Activated T-cell treated with anti-CD3 and anti-CD28 coated beads for 1 hour (primary cell): ENCODE data around the gene CDC42BPA.
"Not testable (repeated sequence)": the region's sequence is repeated elsewhere in the genome, so short reads cannot be mapped to it uniquely, and the experiment has no call there.

Experiments
- DNase-seq: peaks from one replicate; pipeline ENCODE4 v3.0.0-alpha.2; 2020; ENCODE audit warnings: low read depth

The CDC42BPA gene, protein sequence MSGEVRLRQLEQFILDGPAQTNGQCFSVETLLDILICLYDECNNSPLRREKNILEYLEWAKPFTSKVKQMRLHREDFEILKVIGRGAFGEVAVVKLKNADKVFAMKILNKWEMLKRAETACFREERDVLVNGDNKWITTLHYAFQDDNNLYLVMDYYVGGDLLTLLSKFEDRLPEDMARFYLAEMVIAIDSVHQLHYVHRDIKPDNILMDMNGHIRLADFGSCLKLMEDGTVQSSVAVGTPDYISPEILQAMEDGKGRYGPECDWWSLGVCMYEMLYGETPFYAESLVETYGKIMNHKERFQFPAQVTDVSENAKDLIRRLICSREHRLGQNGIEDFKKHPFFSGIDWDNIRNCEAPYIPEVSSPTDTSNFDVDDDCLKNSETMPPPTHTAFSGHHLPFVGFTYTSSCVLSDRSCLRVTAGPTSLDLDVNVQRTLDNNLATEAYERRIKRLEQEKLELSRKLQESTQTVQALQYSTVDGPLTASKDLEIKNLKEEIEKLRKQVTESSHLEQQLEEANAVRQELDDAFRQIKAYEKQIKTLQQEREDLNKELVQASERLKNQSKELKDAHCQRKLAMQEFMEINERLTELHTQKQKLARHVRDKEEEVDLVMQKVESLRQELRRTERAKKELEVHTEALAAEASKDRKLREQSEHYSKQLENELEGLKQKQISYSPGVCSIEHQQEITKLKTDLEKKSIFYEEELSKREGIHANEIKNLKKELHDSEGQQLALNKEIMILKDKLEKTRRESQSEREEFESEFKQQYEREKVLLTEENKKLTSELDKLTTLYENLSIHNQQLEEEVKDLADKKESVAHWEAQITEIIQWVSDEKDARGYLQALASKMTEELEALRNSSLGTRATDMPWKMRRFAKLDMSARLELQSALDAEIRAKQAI (N-terminal part only)

DNA sequence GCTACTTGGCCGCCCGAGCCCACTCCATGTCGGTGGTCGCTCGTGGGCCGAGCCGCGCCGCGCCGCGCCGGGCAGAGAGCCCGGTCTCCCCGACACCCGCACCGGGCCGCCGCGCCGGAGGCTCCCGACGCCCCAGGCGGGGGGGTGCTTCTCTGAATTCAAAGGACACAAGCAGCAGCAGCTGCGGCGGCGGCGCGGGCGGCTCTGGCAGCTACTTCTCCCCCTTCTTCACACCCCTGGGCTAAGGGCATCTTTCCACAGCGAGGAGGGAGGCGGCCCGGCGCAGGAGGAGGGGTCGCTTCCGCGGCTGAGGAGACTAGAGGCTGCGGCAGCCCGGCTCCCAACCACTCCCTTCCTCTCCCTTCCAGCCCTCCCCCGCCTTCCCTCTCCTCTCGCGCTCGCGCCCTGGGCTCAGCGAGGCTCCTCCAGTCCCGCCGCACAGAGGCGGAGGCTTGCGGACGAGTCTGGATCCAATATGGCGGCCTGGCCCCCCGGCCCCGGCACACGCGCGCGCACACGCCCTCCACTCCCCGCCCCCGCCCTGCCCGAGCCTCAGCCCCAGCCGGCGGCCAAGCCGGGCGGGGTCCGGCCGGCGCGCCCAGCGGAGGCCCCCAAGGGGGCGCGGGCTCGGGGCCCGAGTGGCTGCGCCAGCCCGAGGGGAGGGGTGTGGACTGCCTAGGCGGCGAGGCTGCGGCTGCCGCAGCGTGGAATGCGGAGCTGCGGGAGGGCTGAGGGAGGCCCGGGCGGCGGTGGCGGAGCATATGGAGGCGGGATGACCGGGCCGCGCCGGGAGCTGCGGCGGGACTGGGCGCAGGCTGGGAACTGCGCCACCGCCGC is at the start of gene CDC42BPA:
Gene CDC42BPA, minus strand, starts transcription at position 477 of the 837 bp plus-strand sequence. CDS start 1,310 bp downstream, outside the sequence.
- DNase-seq: no peak

DNA sequence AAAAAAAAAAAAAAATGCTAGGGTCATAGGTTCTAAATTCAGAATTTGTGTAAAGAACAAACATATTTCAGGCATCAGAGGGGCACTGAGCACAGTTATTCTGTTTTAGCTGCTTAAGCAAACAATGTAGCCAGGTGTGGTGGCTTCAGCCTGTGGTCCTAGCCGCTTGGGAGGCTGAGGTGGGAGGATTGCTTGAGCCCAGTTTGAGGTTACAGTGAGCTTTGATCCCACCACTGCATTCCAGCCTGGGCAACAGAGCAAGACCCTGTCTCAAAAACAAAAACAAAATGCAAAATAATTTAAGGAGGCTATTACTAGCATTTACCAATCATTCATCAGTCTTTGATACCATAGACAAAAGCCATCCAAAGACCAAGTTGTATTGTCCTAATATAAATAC is 49.7 kb upstream of the CDC42BPA start:
- no peak for DNase-seq

DNA sequence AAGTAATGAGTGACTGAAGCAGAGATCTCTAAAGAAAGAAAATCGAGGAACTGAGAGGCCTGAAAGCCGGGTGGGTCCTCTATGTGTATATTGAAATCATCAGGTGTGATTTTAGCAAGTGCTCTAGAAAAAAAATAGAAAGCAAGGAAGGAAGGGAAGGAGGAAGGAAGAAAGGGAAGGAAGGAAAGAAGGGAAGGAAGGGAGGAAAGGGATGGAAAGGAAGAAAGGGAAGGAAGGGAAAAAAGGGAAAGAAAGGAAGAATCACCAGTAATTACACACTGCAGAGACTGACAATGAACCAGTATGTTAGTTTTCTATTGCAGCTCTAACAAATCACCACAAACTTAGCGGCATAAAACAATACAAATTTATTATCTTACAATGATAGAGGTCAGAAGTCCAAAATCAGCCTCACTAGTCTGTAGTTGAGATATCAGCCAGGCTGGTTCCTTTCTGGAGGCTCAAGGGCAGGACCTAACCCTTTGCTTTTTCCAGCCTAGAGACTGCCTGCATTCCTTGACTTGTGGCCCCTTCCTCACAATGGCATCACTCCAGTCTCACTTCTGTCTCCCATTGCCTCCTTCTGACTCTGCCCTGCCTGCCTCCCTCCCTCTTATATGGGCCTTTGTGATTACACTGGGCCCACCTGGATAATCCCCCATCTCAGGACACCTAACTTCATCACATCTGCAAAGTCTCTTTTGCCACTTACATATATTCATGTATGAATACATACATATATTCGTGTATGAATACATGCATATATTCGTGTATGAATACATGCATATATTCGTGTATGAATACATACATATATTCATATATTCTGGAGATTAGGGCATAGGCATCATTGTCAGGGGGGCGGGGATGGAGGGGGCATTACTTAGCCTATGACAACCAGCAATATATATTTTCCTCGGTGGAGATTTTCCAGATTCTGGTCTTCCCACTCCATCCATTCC is 47.5 kb upstream of the CDC42BPA start:
- no peak for DNase-seq

DNA sequence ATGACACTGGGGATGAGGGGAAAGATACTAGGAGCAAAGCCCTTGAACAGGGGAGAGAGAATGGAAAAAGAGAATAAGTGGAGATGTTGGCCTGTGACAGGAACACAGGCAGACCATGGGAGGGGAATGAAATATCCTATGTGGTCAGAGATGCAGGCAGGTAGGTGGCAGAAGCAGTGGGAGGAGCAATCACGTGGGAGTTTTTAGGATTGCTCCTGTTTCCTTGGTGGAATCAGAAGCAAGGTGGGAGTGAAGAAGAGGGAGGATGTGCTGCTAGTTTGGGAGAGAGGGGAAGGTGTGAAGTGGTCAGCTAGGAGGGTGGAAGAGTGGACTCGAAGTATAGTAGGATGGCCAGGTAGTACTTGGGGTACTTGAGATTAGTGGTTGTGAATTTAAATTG is 46.4 kb upstream of the CDC42BPA start:
- no peak for DNase-seq

DNA sequence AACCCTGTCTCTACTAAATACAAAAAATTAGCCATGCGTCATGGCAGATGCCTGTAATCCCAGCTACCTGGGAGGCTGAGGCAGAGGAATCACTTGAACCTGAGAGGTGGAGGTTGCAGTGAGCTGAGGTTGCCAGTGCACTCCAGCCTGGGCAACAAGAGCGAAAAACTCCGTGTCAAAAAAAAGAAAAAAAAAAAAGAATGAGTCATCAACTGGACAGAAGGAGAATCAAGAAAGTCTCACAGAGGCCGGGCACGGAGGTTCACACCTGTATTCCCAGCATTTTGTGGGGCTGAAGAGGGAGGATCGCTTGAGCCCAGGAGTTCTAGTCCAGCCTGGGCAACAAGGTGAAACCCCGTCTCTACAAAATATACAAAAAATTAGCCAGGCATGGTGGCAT is 45.5 kb upstream of the CDC42BPA start:
- DNase-seq: no peak

DNA sequence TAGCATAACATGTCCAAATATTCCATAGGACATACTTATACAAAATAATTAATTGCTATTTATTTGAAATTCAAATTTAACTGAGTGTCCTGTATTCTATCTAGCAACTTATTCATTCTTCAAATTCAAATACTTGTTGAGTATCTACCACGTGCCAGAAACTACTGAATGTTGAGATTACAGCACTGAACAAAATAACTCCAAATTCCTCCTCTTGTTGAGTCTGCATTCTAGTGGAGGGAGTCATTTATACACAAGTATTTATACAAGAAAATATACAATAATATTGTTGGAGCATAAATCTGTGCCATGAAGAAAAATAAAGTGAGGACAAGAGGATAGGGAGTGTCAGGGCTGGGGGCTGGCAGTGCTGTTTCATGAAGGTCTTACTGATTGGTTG is 43.7 kb upstream of the CDC42BPA start:
- DNase-seq: no peak

DNA sequence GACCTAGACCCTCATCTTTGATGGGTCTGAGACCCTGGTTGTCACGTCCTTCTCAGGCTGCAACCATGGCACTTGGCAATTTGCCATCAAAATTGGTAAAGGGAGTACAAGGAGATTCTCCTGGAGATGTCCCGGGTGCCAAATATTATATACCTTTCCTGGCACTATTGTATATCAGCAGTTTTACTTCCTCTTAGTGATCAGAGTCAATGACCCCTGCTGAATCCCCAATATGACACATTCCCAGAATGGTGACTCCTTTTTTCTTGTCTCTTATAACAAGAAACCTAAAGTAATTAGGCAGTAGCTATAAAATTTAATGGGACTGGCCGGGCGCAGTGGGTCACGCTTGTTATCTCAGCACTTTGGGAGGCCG is 39.6 kb upstream of the CDC42BPA start:
- DNase-seq: no peak

DNA sequence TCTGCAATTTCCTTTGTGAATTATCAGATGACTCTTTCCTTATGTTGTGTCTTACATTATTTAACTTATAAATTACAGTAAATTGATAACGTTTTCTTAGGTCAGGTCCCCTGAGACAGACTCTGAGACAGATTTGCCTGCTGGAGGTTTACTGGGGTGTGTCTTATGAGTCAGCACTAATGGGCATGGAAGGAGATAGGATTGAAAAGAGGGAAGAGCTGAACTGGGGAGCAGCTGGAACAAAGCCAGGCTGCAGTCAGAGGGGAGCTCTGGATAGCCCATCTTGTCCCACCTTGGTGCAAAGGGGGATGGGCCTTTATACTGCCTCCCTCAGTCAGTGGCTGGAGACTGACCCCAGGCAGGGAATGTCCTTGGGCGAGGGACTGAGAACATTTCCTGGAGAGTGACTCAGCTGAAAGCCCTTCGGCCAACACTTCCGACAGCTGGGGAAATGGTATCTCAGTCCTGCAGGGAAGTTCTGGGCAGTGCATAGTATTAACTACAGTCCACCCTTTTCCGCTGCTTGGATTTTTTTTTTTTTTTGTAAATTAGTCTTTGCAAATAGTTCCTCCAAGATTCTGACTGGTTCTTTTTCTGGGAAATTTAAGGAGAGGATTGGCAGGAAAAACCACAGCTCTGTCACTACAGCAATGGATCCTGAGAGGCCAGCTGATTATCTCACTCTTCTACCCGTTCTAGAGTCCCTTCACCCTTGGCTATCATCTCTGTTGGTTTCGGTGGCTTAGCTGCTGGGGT is 39.1 kb upstream of the CDC42BPA start:
- no peak for DNase-seq

DNA sequence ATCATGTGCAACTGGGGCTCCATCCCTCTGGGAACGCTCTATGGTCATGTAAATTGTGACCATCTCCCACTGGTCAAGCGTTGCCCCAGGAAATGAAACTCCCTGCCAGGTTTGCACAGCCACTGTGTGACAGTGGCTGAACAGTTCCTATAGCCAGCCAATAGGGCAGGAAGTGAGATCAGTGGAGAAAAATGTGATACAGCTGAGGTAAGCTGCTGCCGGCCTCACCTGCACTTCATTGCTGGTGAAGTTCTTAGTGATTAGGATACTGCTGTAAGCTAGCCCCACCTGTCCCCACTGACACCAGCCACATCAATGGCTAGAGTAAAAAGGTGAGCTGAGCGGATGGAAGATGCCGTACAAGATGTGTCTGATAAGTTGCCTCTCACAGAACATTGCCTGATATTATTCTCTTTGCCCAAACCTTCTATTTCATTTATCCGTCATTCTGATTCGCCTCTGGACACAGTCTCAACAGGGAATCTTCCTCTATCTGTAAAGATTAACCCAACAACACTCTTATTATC is 38.4 kb upstream of the CDC42BPA start:
- no peak for DNase-seq

DNA sequence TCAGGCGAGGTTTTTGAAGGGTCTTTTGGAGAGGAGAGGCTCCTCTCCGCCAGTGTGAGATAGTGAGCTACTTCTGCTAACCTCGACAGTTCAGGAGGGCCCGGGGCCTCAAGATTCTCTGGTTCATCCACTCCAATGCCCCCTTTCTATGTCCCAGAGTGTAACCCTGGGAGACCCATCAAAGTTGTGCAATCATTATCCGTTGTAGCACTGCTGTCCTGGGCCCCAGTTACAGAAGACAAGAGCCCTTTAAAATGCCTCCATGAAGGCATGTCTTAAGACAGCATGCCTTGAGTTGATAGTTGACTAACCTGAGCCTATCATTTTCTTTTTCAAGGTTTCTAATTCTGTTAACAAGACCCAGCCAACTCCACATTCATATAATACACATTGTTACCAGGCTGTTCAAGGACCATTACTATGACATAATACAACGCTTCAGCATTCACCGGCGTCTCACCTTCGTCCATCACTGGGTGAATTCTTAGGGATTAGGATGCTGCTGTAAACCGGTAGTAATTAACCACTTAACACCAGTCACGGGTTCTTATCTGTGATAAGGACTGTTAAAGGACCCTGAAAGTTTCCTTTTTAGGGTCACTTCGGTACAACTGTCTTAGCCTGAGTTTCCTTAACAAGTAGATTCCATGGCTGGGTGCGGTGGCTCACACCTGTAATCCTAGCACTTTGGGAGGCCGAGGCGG is 37.4 kb upstream of the CDC42BPA start:
- no peak for DNase-seq

DNA sequence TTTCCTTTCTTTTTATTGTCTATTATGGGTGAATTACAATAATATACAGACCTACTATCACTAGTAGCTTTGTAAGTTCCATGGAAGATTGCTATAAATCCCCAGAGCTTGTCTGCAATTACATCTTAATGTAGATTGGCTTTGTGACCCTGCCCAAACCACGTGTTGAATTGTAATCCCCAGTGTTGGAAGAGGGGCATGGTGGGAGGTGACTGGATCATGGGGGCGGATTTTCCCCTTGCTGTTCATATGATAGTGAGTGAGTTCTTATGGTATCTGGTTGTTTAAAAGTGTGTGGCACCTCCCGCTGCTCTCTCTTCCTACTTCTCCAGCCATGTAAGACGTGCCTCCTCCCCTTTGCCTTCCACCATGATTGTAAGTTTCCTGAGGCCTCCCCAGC is 34.9 kb upstream of the CDC42BPA start:
- DNase-seq: no peak

DNA sequence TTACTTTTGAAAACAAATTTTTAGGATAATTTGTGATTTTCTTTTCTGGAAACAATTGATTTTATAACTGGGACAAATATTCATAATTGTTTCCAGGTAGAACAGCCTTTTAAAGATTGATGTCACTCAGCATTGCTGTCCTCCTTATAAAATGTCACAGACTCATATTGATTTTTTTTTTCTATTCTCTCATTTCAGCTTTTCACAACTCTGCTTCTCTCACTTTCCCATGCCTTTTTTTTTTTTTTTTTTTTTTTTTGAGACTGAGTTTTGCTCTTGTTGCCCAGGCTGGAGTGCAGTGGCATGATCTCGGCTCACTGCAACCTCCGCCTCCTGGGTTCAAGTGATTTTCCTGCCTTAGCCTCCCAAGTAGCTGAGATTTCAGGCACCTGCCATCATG is 33.9 kb upstream of the CDC42BPA start:
- DNase-seq: not testable (repeated sequence)

DNA sequence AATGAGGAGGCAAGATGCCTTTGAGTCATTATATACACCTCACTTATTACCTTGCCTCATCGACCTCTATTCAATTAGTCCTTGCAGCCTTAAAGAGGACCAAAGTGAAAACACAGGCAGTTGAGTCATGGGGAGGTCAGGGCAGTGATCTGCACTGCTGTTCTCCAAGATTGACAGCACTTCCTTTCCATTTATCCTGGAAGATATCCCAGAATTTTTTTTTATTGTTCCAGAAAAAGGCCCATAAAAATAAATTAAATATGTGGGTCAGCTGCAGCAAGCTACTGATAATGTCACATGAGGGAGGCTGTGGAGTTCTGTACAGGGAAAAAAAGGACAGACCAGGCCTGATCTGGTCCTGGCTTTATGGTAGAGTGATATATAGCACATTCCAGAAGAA is 33.2 kb upstream of the CDC42BPA start:
- no peak for DNase-seq

DNA sequence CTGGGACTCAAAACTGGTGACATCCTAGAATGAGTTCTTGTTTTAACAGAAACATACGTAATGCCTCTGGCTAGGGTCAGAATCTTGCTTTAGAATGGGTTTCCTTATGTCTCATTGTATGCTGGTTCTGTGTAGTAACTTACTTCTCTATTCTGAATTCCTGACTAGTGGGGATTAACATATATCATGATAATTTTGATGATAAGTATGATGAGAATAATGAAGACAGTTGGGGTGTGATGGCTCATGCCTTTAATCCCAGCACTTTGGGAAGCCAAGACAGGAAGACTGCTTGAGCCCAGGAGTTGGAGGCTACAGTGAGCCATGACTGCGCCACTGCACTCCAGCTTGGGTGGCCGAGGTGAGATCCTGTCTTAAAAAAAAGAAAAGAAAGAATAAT is 31.7 kb upstream of the CDC42BPA start:
- DNase-seq: no peak

DNA sequence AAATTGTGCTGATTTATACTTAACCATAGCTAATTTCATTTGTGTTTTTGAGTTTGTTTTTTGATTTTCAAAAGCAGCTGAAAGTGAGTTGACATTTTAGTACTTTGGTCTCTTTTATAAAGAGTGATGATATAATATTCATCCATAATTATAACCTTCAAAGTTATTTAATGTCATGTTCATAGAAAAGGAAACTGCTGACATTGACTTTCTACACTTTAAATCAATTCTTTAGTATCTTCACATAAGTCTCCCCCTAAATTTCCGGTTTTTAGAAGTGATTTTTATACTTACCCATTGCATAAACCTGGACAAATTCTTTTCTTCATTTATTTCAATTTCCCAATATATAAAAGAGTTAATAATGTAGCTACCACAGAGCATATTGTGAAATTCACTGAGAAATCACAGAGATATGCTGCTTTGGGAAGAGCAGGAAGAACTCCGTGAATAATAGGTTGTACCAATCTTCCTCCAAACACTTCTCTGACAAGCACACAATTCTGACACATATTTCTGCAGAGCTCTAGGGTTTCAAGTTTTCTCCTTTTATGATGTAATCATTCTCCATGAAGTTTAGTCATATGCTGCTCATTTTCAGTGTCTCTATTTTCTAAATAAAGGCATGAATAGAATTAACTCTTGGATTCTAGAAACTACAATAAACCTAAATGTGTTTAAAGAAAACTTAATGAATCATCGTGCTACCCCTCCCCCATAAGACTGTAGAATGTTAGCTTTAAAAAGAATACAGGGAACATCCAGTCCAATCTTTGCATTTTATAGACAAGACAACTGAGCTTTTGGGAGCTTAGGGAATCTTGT is 25.6 kb upstream of the CDC42BPA start:
- no peak for DNase-seq

DNA sequence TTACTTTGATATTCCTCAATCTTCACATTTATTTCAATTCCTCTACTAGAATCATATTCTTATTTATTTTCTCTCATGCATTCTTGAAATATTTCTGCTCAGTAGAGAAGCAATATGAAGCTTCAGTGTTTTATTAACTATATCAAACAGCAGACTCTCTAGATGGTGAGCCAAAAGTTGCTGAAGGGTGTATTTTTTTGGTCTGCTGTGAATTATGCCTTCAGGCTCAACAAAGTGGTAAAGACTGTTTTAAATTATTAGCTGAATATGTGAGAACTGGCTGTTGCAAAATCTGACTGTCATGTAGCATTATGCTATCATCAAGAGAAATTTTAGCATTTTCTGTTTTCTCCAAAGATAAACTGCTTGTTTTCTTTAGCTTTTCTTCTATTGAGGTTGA is 24.9 kb upstream of the CDC42BPA start:
- no peak for DNase-seq

DNA sequence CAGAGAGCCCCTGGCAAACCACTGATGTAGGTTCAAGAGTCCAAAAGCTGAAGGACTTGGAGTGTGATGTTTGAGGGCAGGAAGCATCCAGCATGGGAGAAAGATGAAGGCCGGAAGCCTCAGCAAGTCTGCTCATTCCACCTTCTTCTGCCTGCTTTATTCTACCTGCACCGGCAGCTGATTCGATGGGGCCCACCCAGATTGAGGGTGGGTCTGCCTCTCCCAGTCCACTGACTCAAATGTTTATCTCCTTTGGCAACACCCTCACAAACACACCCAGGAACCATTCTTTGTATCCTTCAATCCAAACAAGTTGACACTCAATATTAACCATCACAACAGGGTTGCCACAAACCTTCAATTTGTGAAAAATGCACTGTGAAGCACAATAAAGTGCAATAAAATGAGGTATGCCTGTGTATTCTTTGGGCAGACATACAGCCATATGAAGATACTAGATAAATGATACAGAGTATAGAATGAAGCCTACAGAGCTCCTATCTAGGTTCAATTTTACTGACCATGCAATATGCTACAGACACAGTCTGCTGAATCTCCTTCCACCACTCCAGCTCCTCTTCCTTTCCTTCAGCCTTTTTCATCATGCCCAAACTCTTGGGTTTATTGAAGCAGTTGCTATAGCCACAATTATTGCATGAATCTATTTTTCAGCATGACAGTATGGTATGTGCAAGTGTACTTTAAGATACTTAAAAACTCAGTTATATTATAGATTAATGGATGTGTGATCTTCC is 24.0 kb upstream of the CDC42BPA start:
- DNase-seq: no peak

DNA sequence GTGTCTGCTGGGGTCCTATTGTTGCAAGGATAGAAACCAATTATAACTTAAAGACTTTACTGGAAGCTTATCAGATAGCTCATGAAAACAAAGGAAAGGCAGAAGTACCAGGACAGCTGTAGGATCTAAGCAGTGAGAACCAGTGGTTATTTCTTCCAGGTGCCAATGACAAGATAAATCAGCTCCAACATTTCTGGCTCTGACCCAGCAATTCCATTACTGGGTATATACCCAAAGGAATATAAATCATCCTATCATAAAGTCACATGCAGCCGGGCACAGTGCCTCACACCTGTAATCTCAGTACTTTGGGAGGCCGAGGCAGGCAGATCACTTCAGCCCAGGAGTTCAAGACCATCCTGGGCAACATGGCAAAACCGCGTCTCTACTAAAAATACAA is 17.8 kb upstream of the CDC42BPA start:
- not testable (repeated sequence) for DNase-seq
